A673 (cell line): Measurements from ENCODE around the gene FAAP20.

Experiments used
- CTCF ChIP-seq: fragments of 300-800, 200-600 bp; sonication (generic); conservative IDR thresholded peaks from 2 replicates; pipeline ENCODE4 v1.5.1; 2017; ENCODE audit warnings: low read depth, mild to moderate bottlenecking, antibody characterized with exemption, low read length, moderate library complexity, mixed read lengths
- EZH2 ChIP-seq: fragments of 200-600 bp; sonication (generic); IDR thresholded peaks from 2 replicates; pipeline ENCODE4 v1.6.1; 2017; ENCODE audit warnings: borderline replicate concordance, low read depth, mild to moderate bottlenecking, mixed read lengths, antibody characterized with exemption, low read length; ENCODE audit not compliant: poor library complexity, severe bottlenecking

- TF ChIP-seq CTCF (peak; percentile 100), EZH2 (no peak)
Measured at GRCh38 chr1:2174348-2175054, 20.1 kb downstream of the FAAP20 start.
